ENCODE results near the gene ZW10.

ZW10 gene

GRCh38 chr11:113695207-113695606, 78.3 kb downstream of the ZW10 start:
- DNase-seq, result no peak

DNA sequence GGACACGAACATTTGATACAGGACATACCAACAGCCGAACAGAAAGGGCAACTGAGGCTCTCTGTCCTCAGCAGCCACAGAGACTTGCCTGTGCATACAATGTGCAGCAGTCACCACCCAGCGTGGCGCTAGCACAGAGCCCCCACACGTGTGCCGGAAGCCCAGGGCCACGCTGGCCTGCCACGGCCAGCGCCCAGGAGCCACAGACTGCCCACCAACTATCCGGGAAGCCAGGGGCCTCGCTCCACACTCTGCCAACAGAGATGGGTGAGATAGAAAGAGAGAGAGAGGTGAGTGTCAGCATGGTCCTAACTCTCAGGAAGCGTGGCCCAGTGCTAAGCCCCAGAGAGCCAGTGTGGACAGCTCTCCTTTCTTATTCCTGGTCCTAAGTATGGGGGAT, 79.1 kb downstream of the ZW10 start:
- no peak for DNase-seq

DNA sequence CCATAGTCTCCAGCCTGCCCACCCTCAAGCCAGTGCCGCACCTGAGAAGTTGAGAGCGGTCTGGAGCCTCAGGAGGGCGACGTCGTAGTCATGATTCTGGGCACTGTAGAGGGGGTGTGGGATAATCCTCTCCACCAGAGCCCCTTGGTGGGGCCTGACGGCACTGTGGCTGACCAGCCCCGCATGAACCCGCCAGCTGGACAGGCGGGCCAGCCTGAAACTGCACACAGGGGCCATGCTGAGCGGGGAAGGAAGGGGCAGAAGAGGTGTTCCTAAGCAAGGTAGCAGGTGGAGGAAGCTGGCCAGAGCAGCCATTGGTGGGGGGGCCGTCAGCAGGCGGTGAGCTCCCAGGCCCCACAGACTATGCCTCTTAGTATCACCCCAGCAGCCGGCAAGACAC, 80.5 kb downstream of the ZW10 start:
- DNase-seq, result no peak

- no peak for DNase-seq
Measured at GRCh38 chr11:113690619-113691569, 82.6 kb downstream of the ZW10 start.

DNA sequence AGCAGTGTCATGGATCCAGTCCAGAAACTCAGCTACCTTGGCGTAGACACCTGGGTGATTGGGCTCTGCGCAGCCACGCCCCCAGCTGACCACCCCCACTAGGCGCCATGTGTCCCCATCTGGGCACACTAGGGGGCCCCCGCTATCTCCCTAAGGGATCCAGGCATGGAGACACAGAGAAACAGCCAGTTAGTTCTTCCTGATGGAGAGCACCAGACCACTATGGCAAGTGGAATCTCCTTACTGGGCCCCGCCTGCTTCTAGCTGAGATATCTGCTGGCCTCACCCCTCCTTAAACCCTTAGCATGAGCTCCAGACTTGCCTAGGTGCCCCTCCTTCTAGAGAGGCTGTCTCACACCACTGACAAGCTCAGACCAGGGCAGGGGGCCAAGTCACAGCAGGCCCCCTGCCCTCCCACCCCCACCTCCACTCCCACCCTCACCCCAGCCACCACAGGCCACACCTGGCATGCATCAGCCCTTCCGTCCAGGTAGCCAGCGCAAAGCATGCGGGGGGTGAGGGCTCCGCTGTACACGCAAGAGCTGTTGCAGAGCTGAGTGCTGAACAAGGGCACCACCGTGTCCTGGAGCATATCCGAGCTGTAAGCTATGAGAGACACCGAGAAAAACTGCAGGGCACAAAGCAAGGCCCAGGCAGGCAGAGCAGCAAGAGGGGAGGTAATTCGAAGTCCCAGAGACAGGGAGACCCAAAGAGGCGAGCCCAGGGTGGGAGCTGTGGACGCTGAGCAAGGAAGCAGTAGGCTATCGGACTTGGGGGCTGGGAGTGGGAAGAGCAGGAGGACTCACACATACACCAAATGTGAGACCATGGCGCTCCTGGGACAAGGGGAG, 83.5 kb downstream of the ZW10 start:
- no peak for DNase-seq

DNA sequence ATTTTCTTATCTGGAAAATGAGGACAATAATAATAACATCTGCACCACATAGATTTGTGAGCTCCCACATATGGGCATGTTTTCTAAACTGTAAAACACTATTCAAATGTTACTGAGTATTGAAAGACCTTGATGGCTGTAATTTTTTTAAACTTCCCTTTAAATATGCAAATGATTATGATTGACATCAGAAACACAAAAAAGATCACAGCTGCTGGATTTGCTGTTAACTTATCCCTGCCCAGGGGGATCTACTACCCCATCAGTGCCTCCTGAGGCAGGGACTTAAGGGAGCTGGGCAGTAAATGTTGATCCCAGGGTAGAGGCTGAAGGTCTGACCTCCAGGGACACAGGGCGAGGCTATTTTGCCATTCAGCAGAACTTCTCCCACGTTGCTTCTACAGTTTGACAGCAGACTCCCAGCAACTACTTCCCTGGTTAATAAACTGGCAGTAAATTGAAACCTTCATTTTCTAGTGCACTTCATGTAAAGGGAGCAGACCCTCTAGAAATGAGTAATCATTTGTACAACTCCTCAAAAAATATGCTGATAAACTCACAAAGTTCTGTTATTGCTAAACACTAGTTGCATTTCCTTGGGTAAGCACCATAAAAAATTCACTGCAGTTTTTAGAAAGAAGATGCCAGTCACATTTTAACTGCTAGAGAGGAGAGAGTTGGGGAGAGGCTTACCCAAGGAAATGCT, 87.7 kb downstream of the ZW10 start:
- DNase-seq, result no peak

GRCh38 chr11:113684496-113684895, 89.0 kb downstream of the ZW10 start:
- no peak for DNase-seq

- no peak for DNase-seq
Measured at GRCh38 chr11:113683481-113684046, 89.9 kb downstream of the ZW10 start.
